ENCODE data around the gene ARHGAP31.
A peak's percentile ranks its signal among the peaks of the same experiment; 100 is the strongest.

Gene ARHGAP31, protein sequence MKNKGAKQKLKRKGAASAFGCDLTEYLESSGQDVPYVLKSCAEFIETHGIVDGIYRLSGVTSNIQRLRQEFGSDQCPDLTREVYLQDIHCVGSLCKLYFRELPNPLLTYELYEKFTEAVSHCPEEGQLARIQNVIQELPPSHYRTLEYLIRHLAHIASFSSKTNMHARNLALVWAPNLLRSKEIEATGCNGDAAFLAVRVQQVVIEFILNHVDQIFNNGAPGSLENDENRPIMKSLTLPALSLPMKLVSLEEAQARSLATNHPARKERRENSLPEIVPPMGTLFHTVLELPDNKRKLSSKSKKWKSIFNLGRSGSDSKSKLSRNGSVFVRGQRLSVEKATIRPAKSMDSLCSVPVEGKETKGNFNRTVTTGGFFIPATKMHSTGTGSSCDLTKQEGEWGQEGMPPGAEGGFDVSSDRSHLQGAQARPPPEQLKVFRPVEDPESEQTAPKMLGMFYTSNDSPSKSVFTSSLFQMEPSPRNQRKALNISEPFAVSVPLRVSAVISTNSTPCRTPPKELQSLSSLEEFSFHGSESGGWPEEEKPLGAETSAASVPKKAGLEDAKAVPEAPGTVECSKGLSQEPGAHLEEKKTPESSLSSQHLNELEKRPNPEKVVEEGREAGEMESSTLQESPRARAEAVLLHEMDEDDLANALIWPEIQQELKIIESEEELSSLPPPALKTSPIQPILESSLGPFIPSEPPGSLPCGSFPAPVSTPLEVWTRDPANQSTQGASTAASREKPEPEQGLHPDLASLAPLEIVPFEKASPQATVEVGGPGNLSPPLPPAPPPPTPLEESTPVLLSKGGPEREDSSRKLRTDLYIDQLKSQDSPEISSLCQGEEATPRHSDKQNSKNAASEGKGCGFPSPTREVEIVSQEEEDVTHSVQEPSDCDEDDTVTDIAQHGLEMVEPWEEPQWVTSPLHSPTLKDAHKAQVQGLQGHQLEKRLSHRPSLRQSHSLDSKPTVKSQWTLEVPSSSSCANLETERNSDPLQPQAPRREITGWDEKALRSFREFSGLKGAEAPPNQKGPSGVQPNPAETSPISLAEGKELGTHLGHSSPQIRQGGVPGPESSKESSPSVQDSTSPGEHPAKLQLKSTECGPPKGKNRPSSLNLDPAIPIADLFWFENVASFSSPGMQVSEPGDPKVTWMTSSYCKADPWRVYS (N-terminal part only)

DNA sequence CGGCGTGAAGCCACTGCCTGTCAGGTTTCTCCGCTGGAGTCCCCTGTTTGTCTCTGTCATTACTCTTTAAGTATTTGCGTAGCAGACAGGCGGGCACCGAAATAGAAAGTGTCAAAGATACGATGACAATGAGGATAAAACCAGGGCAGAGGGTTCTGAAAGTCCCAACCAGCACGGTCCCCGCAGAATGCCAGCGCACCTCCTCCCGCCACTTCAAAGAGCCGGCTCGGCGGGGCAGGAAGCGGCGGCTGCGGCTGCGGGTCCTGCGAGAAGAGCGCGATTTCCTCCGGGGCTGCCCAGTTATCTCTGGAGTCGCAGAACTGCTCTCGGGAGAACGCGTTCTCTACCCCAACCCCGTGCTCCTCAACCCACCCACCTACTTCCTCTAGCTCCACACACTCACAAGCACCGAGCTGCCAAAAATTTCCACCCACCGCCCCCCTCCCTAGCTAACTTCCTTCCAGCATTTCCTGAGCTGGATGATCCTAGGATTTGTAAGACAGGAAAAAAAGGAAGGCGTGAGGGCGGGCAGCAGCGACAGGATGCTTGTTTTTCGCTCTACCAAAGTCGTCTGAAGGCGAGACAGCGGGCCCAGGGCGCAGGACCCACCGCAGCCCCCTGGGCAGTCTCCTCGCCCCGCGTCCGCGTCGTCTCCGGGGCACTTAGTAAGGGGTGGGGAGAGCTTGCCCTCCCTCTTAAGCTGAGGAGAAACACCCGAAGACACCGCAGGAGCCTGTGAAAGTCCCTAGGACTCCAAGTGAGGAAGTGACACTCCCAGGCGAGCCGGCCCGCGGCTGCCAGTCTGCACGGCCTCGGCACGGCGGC, at the start of gene ARHGAP31:
Gene ARHGAP31, plus strand, starts transcription at position 513 of the 825 bp plus-strand sequence. CDS start 522 bp downstream, outside the sequence.
- Histone ChIP-seq H3K27me3 (replicated peaks) (no peaks in the 10 kb centered on the region), H3K27ac (peak within 1 kb of the TSS; percentile 85), H3K4me3 (ENCODE audit: low read depth, low read length) (peak within 1 kb of the TSS; percentile 85), H3K36me3 (replicated peaks) (peaks cover 8% of the 10 kb centered on the region)
- DNase-seq = peak; percentile 81
- TF ChIP-seq, protein P1, sequence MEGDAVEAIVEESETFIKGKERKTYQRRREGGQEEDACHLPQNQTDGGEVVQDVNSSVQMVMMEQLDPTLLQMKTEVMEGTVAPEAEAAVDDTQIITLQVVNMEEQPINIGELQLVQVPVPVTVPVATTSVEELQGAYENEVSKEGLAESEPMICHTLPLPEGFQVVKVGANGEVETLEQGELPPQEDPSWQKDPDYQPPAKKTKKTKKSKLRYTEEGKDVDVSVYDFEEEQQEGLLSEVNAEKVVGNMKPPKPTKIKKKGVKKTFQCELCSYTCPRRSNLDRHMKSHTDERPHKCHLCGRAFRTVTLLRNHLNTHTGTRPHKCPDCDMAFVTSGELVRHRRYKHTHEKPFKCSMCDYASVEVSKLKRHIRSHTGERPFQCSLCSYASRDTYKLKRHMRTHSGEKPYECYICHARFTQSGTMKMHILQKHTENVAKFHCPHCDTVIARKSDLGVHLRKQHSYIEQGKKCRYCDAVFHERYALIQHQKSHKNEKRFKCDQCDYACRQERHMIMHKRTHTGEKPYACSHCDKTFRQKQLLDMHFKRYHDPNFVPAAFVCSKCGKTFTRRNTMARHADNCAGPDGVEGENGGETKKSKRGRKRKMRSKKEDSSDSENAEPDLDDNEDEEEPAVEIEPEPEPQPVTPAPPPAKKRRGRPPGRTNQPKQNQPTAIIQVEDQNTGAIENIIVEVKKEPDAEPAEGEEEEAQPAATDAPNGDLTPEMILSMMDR (IDR thresholded peaks at IDR 0.05; ENCODE audit: low read depth, low read length, missing control alignments) = no peak
- in situ Hi-C loops (cut with HindIII; ENCODE audit: low pct_ligation_motif_present, low sequenced_read_pairs) = no loop called here

DNA sequence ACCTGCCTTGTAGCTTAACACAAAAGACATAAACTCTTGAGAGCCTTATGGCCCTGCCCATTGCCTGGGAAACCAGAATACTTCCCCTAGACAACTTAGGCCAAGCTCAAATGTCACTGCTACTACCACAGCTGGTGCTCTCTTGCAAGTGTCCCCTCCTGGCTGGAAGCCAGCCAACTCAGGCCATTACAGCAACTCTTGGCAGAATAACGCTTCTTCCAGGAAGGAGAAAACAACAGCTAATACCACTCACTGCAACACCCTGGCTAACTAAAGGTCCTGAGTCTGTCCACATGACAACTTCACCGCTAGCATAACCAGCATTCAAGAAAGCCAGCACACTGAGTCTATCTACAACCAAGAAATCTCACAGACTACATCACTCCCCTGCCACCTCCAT, 48.4 kb upstream of the ARHGAP31 start:
- no peak for DNase-seq
- no peaks in the 10 kb centered on the region for H3K27me3 ChIP-seq (replicated peaks)
- in situ Hi-C loops (cut with HindIII; ENCODE audit: low pct_ligation_motif_present, low sequenced_read_pairs) = no loop called here

DNA sequence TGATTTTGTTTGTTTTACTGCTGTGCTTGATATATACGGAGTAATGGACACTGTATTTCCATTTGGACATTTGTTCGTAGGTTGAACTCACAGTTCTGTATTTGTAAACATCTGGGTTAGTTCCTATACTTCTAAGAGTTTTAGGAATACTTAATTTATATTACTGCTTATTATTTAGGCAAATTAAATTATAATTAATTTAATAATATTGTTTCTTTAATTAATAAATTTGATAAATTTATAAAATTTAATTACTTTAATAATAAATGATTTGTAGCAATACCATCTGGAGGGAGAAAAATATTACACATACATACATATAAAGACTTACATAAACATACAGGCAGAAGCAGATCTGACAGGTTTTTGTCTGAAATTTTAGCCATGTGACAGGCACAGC, 39.0 kb upstream of the ARHGAP31 start:
- no peaks in the 10 kb centered on the region for H3K36me3 ChIP-seq (replicated peaks)
- in situ Hi-C loops (cut with HindIII; ENCODE audit: low pct_ligation_motif_present, low sequenced_read_pairs) = no loop called here
- TF ChIP-seq, protein P1 (IDR thresholded peaks at IDR 0.05; ENCODE audit: low read depth, low read length, missing control alignments) = no peak
- H3K4me3 ChIP-seq (ENCODE audit: low read depth, low read length) = no peak overlapping the region
- DNase-seq = no peak
- no peak overlapping the region for H3K27ac ChIP-seq
- no peaks in the 10 kb centered on the region for H3K27me3 ChIP-seq (replicated peaks)

More for the DNA sequence above, 48.4 kb upstream of the ARHGAP31 start:
- Histone ChIP-seq H3K4me3 (ENCODE audit: low read depth, low read length) (no peak overlapping the region), H3K27ac (no peak overlapping the region), H3K36me3 (replicated peaks) (no peaks in the 10 kb centered on the region)
- TF ChIP-seq, protein P1 (IDR thresholded peaks at IDR 0.05; ENCODE audit: low read depth, low read length, missing control alignments) = no peak

DNA sequence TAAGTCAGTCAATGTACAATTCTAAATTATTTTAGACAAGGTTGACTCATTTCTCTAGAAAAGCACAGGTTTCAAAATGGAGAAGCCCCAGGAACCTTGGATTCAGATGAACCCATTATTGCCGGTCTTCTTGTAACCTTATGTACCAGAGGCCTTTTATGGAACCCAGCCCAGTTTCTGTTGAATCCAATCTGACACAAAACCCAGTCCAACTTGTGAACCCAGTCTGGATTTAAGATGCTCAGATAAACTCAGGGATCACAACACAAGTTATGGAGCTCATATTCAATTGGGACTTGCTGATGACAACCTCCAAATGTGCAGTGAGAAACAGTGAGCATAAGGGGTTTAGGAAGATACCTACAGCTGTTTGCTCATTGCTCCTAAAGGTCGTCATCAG, 37.1 kb upstream of the ARHGAP31 start:
- DNase-seq = no peak
- in situ Hi-C loops (cut with HindIII; ENCODE audit: low pct_ligation_motif_present, low sequenced_read_pairs) = no loop called here
- Histone ChIP-seq H3K27ac (no peak overlapping the region), H3K27me3 (replicated peaks) (no peaks in the 10 kb centered on the region), H3K4me3 (ENCODE audit: low read depth, low read length) (no peak overlapping the region), H3K36me3 (replicated peaks) (no peaks in the 10 kb centered on the region)
- TF ChIP-seq, protein P1 (IDR thresholded peaks at IDR 0.05; ENCODE audit: low read depth, low read length, missing control alignments) = no peak

Measured in brain microvascular endothelial cell (primary cell).